ENCODE results near the gene TYSND1.

The TYSND1 gene

GRCh38 chr10:70096016-70096704, 50.3 kb downstream of the TYSND1 start:
- no peak overlapping the region for H3K27ac ChIP-seq
- H3K4me2 ChIP-seq = no peak overlapping the region
- no peak overlapping the region for H3K4me3 ChIP-seq (IDR thresholded peaks at IDR 0.05; ENCODE audit: insufficient read depth, low read depth, low read length)
- no peak overlapping the region for H3K9ac ChIP-seq
- TF ChIP-seq CTCF (conservative IDR thresholded peaks at IDR 0.05; ENCODE audit: low read depth, low read length) = no peak
- H3K27me3 ChIP-seq (ENCODE audit: insufficient read depth, low read depth) = no peaks in the 10 kb centered on the region
- no peak overlapping the region for H2AFZ ChIP-seq (ENCODE audit: low read depth)
- peaks cover 12% of the 10 kb centered on the region for H3K4me1 ChIP-seq (ENCODE audit: low read depth, poor library complexity, severe bottlenecking)
- H3K79me2 ChIP-seq (ENCODE audit: insufficient read depth, low read depth) = no peaks in the 10 kb centered on the region
- H4K20me1 ChIP-seq (ENCODE audit: insufficient read depth) = no peaks in the 10 kb centered on the region
- H3K36me3 ChIP-seq (ENCODE audit: insufficient read depth) = no peaks in the 10 kb centered on the region

GRCh38 chr10:70094250-70094649, 52.2 kb downstream of the TYSND1 start:
- Histone ChIP-seq H2AFZ (ENCODE audit: low read depth) (no peak overlapping the region), H3K4me2 (peak overlapping the region; percentile 35; the same call in 1 of the 2 replicates), H3K36me3 (ENCODE audit: insufficient read depth) (no peaks in the 10 kb centered on the region), H3K9ac (no peak overlapping the region), H3K4me3 (IDR thresholded peaks at IDR 0.05; ENCODE audit: insufficient read depth, low read depth, low read length) (no peak overlapping the region), H3K27me3 (ENCODE audit: insufficient read depth, low read depth) (no peaks in the 10 kb centered on the region), H4K20me1 (ENCODE audit: insufficient read depth) (no peaks in the 10 kb centered on the region), H3K27ac (no peak overlapping the region), H3K4me1 (ENCODE audit: low read depth, poor library complexity, severe bottlenecking) (peaks cover 12% of the 10 kb centered on the region), H3K79me2 (ENCODE audit: insufficient read depth, low read depth) (no peaks in the 10 kb centered on the region)
- TF ChIP-seq CTCF (conservative IDR thresholded peaks at IDR 0.05; ENCODE audit: low read depth, low read length) = no peak

GRCh38 chr10:70093335-70093944, 53.1 kb downstream of the TYSND1 start:
- Histone ChIP-seq H2AFZ (ENCODE audit: low read depth) (no peak overlapping the region), H3K4me3 (IDR thresholded peaks at IDR 0.05; ENCODE audit: insufficient read depth, low read depth, low read length) (no peak overlapping the region), H3K36me3 (ENCODE audit: insufficient read depth) (no peaks in the 10 kb centered on the region), H3K27me3 (ENCODE audit: insufficient read depth, low read depth) (no peaks in the 10 kb centered on the region), H3K4me2 (peak overlapping the region; percentile 35; the same call in 1 of the 2 replicates), H3K4me1 (ENCODE audit: low read depth, poor library complexity, severe bottlenecking) (peaks cover 12% of the 10 kb centered on the region), H3K27ac (no peak overlapping the region), H3K79me2 (ENCODE audit: insufficient read depth, low read depth) (no peaks in the 10 kb centered on the region), H4K20me1 (ENCODE audit: insufficient read depth) (no peaks in the 10 kb centered on the region), H3K9ac (no peak overlapping the region)
- TF ChIP-seq CTCF (conservative IDR thresholded peaks at IDR 0.05; ENCODE audit: low read depth, low read length) = no peak

- Histone ChIP-seq H3K27me3 (ENCODE audit: insufficient read depth, low read depth) (no peaks in the 10 kb centered on the region), H3K79me2 (ENCODE audit: insufficient read depth, low read depth) (no peaks in the 10 kb centered on the region), H3K36me3 (ENCODE audit: insufficient read depth) (no peaks in the 10 kb centered on the region), H2AFZ (ENCODE audit: low read depth) (no peak overlapping the region), H3K4me1 (ENCODE audit: low read depth, poor library complexity, severe bottlenecking) (peaks cover 12% of the 10 kb centered on the region), H3K27ac (no peak overlapping the region), H3K4me2 (no peak overlapping the region), H3K9ac (no peak overlapping the region), H3K4me3 (IDR thresholded peaks at IDR 0.05; ENCODE audit: insufficient read depth, low read depth, low read length) (no peak overlapping the region), H4K20me1 (ENCODE audit: insufficient read depth) (no peaks in the 10 kb centered on the region)
- no peak for TF ChIP-seq CTCF (conservative IDR thresholded peaks at IDR 0.05; ENCODE audit: low read depth, low read length)
Observed at GRCh38 chr10:70092389-70092718, 54.1 kb downstream of the TYSND1 start.
